Measurements from ENCODE around the gene ARFGAP3. TPM values are rescaled to one million over a fixed set of nuclear protein-coding genes. Genes with fewer than 3 reads are reported as not detected.

ARFGAP3 gene
- polyA plus RNA-seq, 4 donors = 44.3 to 55.1 (median 49.7) TPM

Other genes starting within 250 kb of the ARFGAP3 start
- gene POLDIP3, start 242.4 kb downstream of the ARFGAP3 start, polyA plus RNA-seq (ENCODE audit: insufficient read length in 4 of 4) = 100 to 1,000 TPM; 104 to 122 (median 112) TPM
- under 1 TPM in 1 of 4 donors, not detected in 3; 0.28 TPM for gene ATP5MGL, start 216.7 kb downstream of the ARFGAP3 start, polyA plus RNA-seq (ENCODE audit: insufficient read length in 4 of 4)
- gene CYB5R3, start 207.9 kb downstream of the ARFGAP3 start, polyA plus RNA-seq (ENCODE audit: insufficient read length in 4 of 4) = 100 to 1,000 TPM; 129 to 183 (median 158) TPM
- gene A4GALT, start 136.4 kb downstream of the ARFGAP3 start, polyA plus RNA-seq (ENCODE audit: insufficient read length in 4 of 4) = 10 to 100 TPM; 14.5 to 24.4 (median 22.6) TPM
- gene PACSIN2, start 157.9 kb upstream of the ARFGAP3 start, polyA plus RNA-seq (ENCODE audit: insufficient read length in 4 of 4) = 10 to 100 TPM; 62.7 to 74.4 (median 68.2) TPM
- gene TTLL1, start 232.1 kb upstream of the ARFGAP3 start, polyA plus RNA-seq (ENCODE audit: insufficient read length in 4 of 4) = 10 to 100 TPM; 16.4 to 20.9 (median 18.5) TPM

All from left renal cortex interstitium (tissue), 4 donors.